GM19025 (cell line): ENCODE measurements around the gene DCLK1.

ENCODE experiments used
- ATAC-seq: cut with Tn5 transposase; IDR thresholded peaks from one replicate; pipeline ENCODE4 v1.9.1; 2021; ENCODE audit warnings: mild to moderate bottlenecking, low read depth, moderate library complexity; ENCODE audit not compliant: unreplicated experiment

The DCLK1 gene

GRCh38 chr13:35767256-35767976 lies 363.8 kb downstream of the DCLK1 start:
- ATAC-seq = no peak

DNA sequence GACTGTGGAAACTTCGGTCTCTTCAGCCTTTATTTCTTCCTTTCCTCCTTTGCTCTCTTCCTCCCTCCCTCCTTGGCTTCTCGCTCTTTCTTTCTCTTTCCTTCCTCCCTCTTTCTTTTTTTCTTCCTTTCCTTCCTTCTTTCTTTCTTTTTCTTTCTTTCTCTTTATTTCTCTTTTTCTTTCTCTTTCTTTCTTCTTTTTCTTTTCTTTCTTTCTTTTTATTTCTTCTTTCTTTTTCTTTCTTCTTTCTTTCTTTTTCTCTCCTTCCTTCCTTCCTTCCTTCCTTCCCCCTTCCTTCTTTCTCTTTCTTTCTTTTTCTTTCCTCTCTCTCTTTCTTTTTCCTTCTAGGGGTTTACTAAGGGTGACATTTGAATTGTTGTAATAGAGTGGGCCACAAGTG lies 364.5 kb downstream of the DCLK1 start:
- no peak for ATAC-seq

GRCh38 chr13:35765941-35766340 lies 365.2 kb downstream of the DCLK1 start:
- no peak for ATAC-seq

DNA sequence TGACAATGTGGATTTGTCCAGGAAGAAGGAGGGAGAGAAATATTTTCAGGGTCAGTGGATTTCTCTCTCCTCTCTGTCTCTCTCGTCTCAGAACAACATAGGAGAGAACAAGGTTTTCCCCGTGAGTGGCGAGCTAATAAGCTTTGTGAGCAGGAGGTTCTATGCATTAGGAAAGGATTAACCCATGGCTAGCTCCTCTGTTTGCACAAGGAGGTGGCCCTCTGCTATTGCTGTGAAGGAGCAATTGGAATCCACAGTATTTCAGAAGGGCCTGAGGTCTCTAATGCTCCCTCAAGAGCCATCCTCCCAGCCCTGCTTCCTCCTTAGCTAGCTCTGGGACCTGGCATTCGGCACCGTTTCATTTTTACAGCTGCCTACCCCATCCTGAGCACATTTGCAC lies 365.8 kb downstream of the DCLK1 start:
- no peak for ATAC-seq

- ATAC-seq = no peak
Measured at GRCh38 chr13:35764326-35765015, 366.7 kb downstream of the DCLK1 start.

- ATAC-seq = no peak
Measured at GRCh38 chr13:35763782-35764123, 367.4 kb downstream of the DCLK1 start.

DNA sequence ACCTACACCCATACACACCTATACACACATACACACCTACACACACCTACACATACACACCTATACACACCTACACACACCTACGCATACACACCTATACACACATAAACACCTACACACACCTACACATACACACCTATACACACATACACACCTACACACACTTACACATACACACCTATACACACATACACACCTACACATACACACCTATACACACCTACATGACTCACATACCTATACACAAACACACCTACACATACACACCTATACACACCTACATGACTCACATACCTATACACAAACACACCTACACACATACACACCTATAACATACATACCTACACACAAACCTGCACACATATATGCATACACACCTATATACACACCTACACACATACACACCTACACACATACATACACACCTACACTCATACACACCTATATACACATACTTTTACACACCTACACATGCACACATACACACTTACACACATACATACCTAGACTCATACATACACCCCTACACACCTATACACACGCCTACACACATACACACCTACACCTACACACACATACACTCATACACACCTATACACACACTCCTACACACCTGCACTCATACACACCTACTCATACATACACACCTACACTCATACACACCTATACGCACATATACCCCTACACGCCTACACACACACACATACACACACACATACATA lies 368.0 kb downstream of the DCLK1 start:
- ATAC-seq = no peak

DNA sequence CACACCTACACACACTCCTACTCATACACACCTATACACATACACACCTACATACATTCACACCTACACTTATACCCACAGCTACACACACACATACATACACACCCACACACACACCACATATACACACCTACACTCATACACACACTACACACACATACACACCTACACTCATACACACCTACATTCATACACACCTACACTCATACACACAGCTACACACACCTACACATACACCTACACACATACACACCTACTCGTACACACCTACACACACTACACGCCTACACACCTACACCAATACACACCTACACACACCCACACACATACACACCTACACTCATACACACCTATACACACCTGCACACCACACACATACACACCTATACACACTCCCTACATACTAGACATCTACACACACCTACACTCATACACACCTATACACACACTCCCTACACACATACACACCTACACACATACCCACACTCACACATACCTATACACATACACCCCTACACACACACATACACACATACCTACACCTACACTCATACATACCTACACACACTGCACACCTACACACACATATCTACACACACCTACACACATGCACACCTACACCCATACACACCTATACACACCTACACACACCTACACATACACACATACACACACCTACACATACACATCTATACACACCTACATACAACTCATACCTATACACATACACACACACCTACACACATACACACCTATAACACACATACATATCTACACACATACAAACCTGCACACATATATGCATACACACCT lies 369.5 kb downstream of the DCLK1 start:
- no peak for ATAC-seq

DNA sequence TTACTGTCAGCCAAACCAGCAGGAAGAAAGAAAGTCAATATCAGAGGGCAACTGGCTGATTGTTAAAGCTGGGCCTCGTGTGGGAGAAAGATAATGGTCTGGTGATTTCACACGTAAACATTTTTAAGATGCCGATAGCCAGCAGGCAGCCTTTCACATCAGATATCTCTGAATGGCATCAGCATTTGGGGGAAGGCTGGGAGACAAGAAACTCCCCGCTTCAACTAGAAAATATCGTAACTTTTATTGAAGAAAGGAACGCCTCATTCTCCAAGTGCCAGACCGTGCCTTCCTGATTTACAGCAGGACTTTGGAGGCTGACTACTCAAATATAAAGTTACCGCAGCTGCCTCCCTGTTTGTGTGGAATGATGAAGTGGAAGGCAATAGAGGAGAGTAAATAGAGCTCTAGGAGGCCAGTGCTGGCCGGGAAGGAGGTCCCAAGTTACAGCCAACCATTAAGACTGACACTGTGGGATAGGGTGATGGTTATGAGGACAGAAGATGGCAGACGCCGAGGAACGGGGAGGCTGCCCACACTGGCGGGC lies 370.4 kb downstream of the DCLK1 start:
- no peak for ATAC-seq

- no peak for ATAC-seq
Measured at GRCh38 chr13:35747594-35747993, 383.6 kb downstream of the DCLK1 start.

DNA sequence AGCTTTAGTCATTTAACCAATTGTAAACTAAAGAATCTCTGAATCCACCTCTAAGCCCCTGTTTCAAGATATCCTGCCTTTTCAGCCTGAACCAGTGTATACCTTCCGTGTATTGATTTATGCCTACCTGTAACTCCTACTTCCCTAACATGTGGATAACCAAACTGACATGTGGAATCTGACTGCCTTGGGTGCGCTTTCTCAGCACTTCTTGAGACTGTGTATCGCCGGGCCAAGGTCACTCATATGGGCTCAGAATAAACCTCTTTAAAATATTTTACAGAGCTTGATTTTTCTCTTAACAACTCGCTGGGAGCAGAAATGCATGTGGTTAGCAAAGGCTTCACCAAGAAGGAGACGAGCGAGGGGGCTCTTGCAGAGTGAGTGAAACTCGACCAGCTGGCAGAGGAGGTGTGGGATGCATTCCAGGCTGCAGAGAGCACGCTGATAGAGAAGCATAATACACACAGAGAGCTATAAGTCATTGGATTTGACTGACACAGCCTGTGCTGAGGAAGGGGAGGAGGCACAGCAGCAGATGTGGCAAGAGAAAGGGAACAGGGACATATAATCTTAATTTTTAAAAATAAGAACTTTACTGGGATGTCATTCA lies 386.5 kb downstream of the DCLK1 start:
- ATAC-seq = no peak

DNA sequence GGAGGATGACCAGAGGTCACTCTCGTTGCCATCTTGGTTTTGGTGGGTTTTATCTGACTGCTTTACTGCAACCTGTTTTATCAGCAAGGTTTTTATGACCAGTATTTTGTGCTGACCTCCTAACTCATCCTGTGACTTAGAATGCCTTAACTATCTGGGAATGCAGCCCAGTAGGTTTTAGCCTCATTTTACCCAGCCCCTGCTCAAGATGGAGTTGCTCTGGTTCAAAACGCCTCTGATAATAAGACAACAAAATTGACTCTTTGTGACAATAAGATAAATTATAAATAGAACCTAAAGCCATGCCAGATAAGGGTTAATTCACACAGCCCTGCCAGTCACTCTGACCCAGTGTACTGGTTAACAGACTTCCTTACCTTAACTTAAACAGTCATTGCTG lies 387.0 kb downstream of the DCLK1 start:
- ATAC-seq = no peak

GRCh38 chr13:35743165-35743564 lies 388.0 kb downstream of the DCLK1 start:
- no peak for ATAC-seq

GRCh38 chr13:35741657-35742056 lies 389.5 kb downstream of the DCLK1 start:
- ATAC-seq = no peak

GRCh38 chr13:35736876-35737275 lies 394.3 kb downstream of the DCLK1 start:
- ATAC-seq = no peak

DNA sequence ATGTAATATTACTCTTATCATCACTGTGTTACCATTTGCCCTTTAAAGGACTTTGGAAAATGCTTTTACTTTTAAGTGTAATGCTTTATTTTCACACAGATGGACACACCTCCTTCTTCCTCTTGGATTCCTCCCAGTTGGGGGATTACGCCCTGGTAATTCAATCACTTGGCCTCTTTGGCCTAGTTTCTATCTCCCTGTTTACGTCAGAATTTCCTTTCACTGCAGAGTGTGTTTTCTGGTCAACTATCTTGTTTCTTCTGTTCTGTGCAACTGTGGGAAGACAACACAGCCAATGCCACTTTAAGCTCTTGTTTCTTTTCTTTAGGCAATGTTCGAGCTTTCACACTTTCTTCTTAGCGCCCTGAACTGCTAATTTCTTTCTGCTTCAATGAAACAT lies 397.4 kb downstream of the DCLK1 start:
- ATAC-seq = no peak

- no peak for ATAC-seq
Measured at GRCh38 chr13:35732565-35732964, 398.6 kb downstream of the DCLK1 start.

DNA sequence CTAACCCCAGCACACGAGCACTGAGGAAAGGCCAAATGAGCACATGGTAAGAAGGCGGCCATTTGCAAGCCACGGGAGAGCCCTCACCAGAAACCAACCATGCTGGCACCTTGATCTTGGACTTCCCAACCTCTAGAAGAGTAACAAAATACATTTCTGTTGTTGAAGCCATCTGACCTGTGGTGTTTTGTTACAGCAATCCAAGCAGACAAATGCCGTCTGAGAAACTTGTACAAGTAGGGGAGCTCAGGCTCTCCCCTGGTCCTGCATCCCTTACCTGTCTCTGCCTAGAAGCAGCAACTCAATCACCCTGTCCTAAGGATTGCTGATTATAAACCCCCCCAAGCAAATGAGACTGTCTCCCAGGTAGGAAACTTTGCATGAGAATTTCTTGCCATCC lies 399.7 kb downstream of the DCLK1 start:
- no peak for ATAC-seq

GRCh38 chr13:35729926-35730627 lies 401.1 kb downstream of the DCLK1 start:
- ATAC-seq = peak; percentile 93

- ATAC-seq = no peak
Measured at GRCh38 chr13:35727881-35728280, 403.3 kb downstream of the DCLK1 start.
